ENCODE data around the gene DIAPH2.
A peak's percentile ranks its signal among the peaks of the same experiment; 100 is the strongest.

Gene DIAPH2

GRCh38 chrX:97482666-97483300, 798.1 kb downstream of the DIAPH2 start:
- no peak for DNase-seq (ENCODE audit: low spot score)

- no peak for DNase-seq (ENCODE audit: low spot score)
Measured at GRCh38 chrX:97490656-97491055, 806.0 kb downstream of the DIAPH2 start.

GRCh38 chrX:97494756-97495372, 810.2 kb downstream of the DIAPH2 start:
- no peak for DNase-seq (ENCODE audit: low spot score)

- no peak for DNase-seq (ENCODE audit: low spot score)
Measured at GRCh38 chrX:97498093-97498492, 813.5 kb downstream of the DIAPH2 start.

- no peak for DNase-seq (ENCODE audit: low spot score)
Measured at GRCh38 chrX:97504431-97504830, 819.8 kb downstream of the DIAPH2 start.

- no peak for DNase-seq (ENCODE audit: low spot score)
Measured at GRCh38 chrX:97517763-97518162, 833.1 kb downstream of the DIAPH2 start.

GRCh38 chrX:97522307-97522706, 837.7 kb downstream of the DIAPH2 start:
- DNase-seq (ENCODE audit: low spot score): no peak

GRCh38 chrX:97524340-97524739, 839.7 kb downstream of the DIAPH2 start:
- no peak for DNase-seq (ENCODE audit: low spot score)

- DNase-seq (ENCODE audit: low spot score): peak; percentile 1
Measured at GRCh38 chrX:97524997-97525396, 840.4 kb downstream of the DIAPH2 start.

- DNase-seq (ENCODE audit: low spot score): no peak
Measured at GRCh38 chrX:97525981-97526380, 841.3 kb downstream of the DIAPH2 start.

GRCh38 chrX:97527725-97528124, 843.1 kb downstream of the DIAPH2 start:
- DNase-seq (ENCODE audit: low spot score): no peak

GRCh38 chrX:97529536-97530200, 845.0 kb downstream of the DIAPH2 start:
- DNase-seq (ENCODE audit: low spot score): no peak

- no peak for DNase-seq (ENCODE audit: low spot score)
Measured at GRCh38 chrX:97531825-97532224, 847.2 kb downstream of the DIAPH2 start.

GRCh38 chrX:97538745-97539144, 854.1 kb downstream of the DIAPH2 start:
- DNase-seq (ENCODE audit: low spot score): no peak

- no peak for DNase-seq (ENCODE audit: low spot score)
Measured at GRCh38 chrX:97539970-97540519, 855.4 kb downstream of the DIAPH2 start.

- DNase-seq (ENCODE audit: low spot score): peak; percentile 3
Measured at GRCh38 chrX:97547877-97548578, 863.4 kb downstream of the DIAPH2 start.

GRCh38 chrX:97551821-97552220, 867.2 kb downstream of the DIAPH2 start:
- no peak for DNase-seq (ENCODE audit: low spot score)

- no peak for DNase-seq (ENCODE audit: low spot score)
Measured at GRCh38 chrX:97553833-97554232, 869.2 kb downstream of the DIAPH2 start.

GRCh38 chrX:97556359-97556758, 871.7 kb downstream of the DIAPH2 start:
- DNase-seq (ENCODE audit: low spot score): no peak

GRCh38 chrX:97563531-97564133, 879.0 kb downstream of the DIAPH2 start:
- DNase-seq (ENCODE audit: low spot score): peak; percentile 33

- DNase-seq (ENCODE audit: low spot score): no peak
Measured at GRCh38 chrX:97564496-97564895, 879.9 kb downstream of the DIAPH2 start.

- no peak for DNase-seq (ENCODE audit: low spot score)
Measured at GRCh38 chrX:97587171-97587570, 902.5 kb downstream of the DIAPH2 start.
